CMK (cell line): ENCODE measurements around the gene FNBP1.

Source experiments
- DNase-seq: peaks from one replicate; pipeline ENCODE4 v3.0.0-alpha.2; 2010; ENCODE audit warnings: low read depth

The FNBP1 gene

DNA sequence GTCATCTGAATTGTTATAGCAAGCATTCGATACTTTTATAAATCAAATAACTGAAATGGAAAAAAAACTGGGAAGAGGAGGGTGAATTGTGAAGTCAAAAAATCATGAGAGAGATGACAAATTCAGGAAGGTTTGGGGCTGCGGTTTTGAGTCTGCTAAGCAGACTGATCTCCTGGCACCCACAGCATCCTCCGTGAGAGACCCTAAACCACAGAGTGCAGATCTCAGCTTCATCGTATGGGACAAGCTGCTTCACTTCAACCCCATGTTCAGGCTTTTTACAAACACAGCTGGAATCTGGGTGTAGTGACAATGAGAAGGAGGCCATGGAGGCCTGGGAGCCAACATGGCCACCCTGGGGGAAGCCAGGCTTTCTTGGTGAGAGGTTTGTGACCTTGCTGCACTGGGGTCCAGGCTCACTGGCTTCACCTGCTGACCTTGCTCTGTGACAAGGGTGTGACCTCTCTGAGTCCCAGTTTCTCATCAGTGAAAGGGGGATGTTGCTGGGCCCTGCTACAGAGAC lies 188.3 kb downstream of the FNBP1 start:
- no peak for DNase-seq

DNA sequence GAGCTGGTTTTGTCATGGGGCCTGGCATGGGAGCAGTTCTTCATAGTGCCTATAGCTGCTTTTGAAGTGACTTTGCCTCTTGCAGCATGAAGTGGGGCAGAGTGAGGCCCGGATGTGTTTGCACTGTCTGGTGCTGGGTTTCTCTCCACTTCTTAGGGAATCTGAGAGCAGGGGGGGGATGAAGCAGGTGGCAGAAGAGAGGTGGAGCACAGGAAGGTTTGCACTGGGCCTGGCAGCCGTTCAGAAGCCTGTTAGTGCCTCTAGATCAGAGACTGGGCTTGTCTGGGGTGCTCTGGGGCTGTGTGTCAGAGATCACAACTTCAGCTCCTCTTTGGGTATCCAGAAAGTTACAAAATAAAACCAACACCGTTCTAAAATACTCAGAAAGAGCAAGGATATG lies 189.4 kb downstream of the FNBP1 start:
- DNase-seq, result no peak

DNA sequence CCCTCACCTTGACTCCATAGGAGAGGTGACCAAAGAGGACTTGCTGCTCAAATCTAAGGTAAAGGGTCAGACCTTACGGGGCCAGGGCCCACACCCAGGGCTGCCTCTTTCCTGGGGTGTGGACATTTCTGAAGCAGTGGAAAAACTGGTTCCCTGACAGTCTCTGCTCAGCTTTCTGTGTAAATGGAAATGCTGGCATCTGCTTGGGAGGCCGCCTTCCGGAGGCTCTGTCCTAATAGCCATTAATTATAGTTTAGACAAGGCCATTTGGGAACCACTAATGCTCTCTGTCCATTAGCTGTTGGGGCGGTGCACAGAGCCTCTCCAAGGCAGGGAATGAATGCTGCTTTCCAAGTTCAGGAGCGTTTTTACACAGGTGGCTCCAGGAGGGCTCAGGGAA lies 190.4 kb downstream of the FNBP1 start:
- DNase-seq, result no peak

DNA sequence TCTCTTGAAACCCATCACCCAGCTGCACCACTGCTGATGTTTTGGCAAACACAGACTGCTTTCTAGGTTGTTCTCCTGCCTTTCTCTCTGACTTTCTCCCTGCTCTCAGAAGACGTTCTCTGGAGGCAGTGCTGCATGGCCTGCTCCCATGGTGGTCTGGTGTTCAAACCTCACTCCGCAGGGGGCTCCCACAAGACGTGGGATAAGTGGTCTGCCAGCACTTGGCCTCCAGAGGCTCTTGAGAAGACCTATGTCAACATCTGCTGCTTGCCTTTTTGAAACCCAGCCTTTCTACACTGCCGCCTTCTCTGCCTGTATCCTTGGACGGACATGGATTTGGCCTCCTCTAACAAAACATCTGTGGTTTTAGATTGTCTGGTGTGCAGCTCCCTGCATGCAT lies 191.2 kb downstream of the FNBP1 start:
- no peak for DNase-seq

DNA sequence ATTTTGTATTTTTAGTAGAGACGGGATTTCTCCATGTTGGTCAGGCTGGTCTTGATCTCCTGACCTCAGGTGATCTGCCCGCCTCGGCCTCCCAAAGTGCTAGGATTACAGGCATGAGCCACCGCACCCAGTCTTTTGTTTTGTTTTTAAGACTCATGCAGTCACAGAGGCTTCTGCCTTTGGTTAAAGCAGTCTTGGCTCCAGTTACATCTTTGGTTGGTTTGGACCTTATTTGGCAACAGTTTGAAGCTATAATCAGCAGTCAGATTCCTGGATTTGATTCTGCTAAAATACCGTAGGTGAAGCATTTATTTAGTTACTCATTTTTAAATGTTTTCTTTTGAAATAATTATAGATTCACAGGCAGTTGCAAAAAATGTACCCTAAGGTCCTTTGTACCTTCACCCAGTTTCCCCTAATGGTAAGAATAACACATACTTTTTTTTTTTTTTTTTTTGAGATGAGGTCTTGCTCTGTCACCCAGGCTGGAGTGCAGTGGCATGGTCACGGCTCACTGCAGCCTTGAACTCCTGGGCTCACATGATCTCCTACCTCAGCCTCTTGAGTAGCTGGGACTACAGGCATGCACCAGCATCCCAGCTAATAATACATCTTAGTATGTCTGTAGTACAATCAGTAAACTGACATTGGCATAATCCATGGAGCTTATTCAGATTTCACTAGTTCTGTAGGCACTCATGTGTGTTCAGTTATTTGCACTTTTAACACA lies 192.0 kb downstream of the FNBP1 start:
- DNase-seq, result no peak

DNA sequence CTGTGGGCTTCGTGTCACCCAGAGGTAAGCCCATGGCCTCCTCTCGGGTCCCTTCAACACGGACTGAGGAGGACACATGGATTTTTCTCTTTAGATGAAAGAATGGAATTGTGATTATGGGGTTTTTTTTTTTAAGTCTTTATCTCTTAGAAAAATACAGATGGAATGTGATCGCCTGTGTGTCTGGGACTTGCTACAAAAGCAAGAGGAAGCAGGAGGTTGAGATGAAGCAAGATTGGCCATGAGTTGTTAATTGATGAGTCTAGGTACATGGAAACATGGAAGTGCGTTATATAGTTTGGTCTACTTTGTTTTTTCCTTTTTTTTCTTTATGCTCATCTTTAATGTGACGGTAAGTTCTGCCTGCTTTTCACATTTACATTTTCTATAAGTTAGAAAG lies 193.1 kb downstream of the FNBP1 start:
- DNase-seq, result no peak

DNA sequence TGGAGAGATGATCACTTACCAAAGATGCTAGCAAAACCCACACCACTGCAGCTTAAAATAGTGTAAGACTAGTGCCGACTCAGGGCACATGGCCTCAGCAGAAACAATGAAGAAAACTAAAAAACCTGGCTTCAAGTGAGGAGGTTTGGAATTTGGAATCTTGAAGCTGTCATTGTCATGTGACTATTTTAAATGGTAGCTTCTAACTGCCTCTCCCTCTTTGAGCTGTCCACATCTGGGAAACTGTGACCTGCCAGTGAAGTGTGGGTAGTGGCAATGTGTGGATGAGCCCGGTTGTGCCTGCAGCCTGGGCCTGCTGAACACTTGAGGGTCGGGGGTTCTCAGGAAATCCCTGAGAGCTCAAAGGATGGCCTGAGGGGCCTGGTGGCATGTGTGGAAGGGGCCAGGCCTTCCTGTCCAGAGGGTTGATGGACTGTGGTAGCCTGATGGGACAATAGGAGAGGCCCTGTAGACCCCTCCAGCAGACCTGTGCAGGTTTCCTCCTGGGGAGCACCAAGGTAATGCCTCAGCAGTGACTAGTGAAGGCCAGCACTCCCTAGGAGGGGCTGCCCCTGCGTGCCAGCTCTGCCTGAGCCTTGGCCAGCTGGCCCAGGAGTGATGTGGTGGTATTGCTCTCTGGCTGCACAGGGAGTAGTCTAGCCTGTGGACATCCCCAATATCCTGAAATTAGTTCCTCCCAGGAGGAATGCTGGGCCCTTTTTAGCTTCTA lies 194.1 kb downstream of the FNBP1 start:
- no peak for DNase-seq

DNA sequence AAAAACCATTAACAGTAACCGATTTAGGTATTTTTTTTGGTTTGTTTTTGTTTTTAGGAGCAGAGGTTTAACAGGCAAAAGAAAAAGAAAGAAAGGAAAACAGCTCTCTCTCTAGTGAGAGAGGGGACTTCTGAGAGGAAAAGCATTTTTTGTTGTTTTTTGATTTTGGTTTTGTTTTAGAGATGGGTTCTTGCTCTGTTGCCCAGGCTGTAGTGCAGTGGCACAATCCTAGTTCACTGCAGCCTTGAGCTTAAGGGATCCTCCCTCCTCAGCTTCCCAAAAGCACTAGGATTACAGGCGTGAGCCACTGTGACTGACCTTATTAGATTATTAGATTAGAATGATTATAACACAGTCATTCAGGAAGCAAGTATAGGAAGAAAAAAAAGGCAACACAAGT lies 197.6 kb downstream of the FNBP1 start:
- no peak for DNase-seq

DNA sequence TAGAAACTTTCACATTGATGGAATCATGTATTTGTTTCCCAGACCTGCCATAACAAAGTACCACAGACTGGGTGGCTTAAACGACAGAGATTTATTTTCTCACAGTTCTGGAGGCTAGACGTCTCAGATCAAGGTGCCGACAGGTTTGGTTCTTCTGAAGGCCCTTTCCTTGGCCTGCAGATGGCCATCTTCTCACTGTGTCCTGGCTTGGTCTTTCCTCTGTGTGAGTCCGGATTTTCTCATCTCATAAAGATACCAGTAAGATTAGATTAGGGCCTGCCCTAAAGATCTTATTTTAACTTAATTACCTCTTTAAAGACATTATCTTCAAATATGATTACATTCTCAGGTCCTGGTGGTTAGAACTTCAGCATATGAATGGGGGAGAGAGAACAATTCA lies 201.9 kb downstream of the FNBP1 start:
- DNase-seq, result no peak

DNA sequence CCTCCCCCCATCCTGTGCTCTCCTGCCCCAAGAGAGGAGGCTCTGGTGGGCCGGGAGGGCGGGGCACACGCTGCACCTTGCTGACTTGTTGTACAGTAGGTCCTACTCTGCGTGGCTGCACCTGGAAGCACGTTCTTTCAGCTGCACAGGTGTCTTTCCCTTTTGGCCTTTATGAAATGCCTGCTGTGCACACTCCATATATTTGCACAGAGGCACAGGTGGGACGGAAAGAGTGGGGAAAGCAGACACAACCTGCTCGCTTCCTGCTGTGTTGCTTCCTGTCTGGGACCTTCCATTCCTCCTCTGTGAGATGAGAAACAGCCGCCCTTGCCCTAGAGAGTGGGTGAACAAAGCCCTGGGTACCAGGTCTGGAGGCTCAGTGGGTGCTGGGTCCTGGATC lies 203.0 kb downstream of the FNBP1 start:
- DNase-seq, result no peak

DNA sequence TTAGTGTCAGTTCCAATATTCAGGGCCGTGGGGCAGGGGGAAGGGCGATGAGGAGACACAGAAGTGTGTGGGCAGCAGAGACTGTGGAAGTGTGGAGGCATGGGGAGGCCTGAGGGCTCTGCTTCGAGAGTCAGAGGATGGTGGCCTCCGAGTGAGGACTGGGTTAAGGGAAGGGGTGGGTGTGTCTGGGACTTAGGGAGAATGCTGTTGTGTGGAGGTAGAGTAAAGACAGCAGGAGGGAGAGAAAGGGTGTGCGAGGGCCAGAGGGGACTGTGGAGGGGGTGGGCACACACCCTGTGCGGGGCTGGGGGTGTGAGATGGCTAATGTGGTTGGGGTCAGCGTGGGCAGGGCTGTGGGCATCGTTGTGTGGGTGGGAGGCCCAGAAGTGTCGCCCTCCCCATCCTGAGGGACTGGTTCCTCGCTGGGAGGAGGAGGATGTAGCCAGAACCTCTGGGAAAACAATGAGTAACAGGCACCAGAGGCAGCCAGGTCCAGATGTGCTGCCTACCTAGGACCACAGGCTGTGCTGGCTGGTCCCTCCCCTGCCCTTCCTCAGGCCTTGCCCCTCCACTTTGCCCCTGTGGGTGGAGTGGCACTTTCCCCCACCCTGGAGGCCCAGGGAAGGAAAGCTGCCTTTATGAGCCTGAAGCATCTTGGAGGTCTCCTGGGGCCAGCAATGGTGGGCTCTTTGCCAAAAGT lies 203.5 kb downstream of the FNBP1 start:
- DNase-seq, result no peak

DNA sequence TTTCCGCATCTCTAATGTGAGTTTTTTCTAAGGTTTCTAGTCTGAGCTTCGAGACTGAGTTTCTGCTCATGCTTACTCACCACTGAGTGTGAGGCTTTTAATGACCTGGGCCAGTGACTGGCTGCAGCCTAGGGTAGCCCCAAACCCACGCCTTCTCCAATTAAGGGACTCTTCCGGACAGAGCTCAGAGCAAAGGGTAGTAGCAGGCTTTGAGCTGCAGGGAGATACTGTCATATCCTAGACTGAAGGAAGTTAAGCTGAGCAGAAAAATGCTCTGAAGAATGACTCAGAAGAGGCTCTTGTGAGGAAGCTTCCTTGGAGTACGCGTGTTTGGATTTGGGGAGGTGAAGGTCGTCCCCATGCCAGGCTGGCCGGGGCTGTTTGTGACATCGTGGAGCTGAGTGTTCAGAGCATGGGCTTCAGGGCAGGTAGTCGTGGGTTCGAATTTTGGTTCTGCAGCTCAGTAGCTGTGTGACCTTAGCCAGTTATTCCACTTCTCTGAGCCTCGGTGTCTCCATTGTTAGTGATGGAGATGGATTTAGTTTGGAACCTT lies 204.2 kb downstream of the FNBP1 start:
- DNase-seq, result no peak
